A172 (cell line): ENCODE measurements around the gene PHOX2B. TPM values are rescaled to one million over a fixed set of nuclear protein-coding genes. Genes with fewer than 3 reads are reported as not detected.
"Not testable (repeated sequence)": the region's sequence is repeated elsewhere in the genome, so short reads cannot be mapped to it uniquely, and the experiment has no call there.

ENCODE experiments used
- DNase-seq: peaks from one replicate; pipeline ENCODE4 v3.0.0-alpha.2; 2015; ENCODE audit warnings: low spot score
- total RNA-seq: library from RNA; depleted of rRNA; stranded (reverse); fragments of >200 nt; shearing (Covaris generic); gene quantifications from 2 replicates; pipeline ENCODE4 v1.2.3, GENCODE V29; 2014

PHOX2B gene
- total RNA-seq, 1 experiment from 2014 or later = not detected

- DNase-seq = no peak
Measured at GRCh38 chr4:41748074-41748570, 403 bp downstream of the PHOX2B start.

DNA sequence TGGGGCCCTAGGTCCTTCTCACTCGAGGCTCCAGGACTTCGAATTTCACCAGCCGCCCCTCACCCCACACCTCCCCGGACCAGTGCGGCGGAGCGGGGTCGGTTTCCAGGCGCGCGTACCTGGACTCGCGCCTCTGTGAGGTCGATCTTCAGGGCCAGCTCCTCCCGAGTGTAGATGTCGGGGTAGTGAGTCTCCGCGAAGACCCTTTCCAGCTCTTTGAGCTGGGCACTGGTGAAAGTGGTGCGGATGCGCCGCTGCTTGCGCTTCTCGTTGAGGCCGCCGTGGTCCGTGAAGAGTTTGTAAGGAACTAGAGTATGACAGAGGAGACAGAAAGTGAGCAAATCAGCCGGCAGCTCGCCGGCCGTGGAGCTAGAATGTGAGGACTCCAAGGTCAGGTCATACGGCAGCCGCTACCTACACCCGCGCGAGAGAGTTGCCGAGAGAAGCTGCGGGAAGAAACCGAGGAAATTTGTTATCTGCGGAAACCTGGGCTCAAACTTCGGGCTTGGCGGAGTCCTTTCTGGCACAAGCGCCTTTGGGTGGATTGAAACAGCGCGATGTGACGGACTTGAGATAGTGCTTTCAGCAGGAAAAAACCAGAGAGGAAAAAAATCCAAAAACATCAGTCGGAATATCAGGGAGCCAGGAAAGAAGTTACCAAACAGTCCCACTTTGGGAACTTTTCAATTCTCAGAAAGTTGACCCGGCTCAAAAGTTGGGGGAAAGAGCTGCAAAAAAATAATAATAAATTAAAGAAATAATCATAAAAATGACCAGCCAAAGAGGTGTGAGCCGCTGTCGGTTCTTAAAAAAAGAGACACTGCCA, 1.1 kb downstream of the PHOX2B start:
- DNase-seq = no peak

- no peak for DNase-seq
Measured at GRCh38 chr4:41746440-41747229, 1.9 kb downstream of the PHOX2B start.

- DNase-seq = no peak
Measured at GRCh38 chr4:41746025-41746439, 2.5 kb downstream of the PHOX2B start.

DNA sequence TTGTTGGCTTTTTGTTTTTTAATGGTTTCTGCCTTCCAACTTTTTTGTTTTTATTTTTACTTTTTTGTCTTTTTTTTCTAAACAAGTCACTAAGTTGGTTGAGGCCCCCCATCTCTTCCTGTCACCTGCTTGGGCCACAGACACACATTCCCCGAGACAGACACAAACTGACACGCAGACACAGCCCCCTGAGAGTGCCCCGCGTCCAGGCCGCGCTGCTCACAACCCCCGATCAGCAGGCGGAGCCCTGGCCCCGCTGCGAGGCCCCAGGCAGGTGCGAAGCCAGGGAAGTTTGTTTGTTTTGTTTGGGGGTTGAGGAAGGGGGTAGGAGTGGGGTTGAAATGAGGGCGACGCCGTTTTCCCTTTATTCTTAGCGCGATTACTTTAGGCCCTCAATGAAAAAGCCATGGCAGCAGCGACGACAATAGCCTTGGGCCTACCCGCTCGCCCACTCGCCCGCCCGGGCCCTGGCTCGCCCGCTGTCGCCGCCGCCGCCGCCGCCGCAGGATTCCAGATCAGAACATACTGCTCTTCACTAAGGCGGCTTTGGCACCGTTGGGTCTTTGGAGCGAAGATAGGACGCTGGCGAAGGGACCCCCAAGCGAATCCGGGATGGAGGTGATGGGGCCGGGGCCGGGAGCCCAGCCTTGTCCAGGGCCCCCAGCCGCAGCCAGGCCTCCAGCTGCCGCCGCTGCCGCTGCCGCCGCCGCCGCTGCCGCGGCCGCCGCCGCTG, 3.1 kb downstream of the PHOX2B start:
- no peak for DNase-seq

DNA sequence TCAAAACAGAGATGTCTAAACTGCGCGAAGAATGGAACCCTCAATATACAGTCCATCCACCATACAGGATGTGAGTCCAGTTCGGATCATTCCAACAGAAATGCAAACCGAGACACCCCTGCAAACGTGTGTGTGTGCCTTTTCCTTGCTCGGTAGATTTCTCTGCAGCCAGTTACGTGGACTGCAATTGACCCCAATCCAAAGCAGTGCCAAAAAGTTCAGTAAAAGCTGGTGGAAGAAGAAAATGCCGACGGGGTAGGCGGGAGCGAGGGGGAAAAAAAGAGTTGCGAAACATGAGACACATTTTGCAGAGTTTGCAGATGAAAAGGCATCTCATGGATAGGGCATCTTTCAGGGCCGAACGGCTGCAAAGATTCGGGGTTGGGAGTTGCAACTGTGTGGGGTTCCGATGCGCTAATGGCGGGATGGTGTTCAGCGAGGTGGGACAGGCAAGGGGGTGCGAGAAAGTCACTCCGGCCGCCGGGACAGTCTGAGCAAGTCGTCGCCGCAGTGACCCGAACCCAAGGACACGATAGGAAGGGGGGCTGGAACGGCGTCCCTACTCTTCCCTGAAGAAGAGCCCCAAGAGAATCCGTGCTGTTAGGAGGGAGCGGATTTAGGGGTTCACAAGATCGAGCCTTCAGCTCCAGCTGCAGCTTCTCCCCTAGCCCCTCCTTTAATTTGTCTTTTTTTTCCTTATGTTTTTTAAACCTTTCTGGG, 3.8 kb downstream of the PHOX2B start:
- DNase-seq = no peak

DNA sequence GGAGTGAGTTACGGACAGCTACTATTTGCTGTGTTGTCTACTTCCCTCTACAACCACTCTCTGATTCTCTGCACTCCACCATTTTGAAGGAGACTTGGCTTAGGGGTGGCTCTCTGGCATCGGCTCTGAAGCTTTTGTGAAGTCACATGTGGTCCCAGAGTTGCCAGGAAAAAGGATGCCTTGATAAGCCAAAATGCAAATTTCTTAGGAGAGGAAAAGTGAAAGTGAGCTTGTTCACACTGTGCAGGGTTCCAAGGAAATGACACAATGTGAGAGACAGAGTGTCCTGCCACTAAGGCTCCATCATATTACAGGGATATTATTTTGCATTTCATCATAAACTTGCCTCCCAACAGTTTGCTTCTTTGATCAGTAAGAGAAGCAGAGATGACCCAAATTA, 7.2 kb downstream of the PHOX2B start:
- DNase-seq = no peak

DNA sequence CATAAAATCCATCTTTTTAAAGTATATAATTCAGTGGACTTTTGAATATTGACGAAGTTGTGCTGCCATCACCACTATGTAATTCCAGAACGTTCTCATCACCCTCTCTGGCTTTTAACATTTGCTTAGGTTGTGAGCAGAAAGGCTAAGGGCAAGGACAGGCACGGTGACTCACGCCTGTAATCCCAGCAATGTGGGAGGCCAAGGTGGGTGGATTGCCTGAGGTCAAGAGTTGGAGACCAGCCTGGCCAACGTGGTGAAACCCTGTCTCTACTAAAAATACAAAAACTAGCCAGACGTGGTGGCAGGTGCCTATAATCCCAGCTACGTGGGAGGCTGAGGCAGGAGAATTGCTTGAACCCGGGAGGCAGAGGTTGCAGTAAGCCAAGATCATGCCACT, 11.0 kb downstream of the PHOX2B start:
- not testable (repeated sequence) for DNase-seq

DNA sequence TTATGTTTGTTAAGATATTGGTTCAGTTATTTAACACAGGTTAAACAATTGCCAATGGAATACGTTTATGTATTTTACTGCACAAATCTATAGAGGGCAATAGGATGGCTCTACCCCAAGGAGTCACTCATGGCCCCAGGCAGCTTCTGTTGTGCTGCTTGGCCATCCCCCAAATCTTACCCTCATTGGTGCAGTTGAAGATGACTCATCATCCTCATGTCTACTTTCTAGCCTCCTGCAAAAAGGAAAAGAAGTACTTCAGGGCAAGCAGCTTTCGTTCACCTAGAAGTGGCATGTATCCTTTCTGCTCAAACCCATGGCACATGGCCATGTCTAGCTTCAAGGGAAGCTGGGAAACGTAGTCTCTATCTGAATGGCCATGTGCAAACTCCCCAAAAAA, 14.2 kb downstream of the PHOX2B start:
- peak; percentile 16 for DNase-seq

- no peak for DNase-seq
Measured at GRCh38 chr4:41731569-41732126, 16.9 kb downstream of the PHOX2B start.

DNA sequence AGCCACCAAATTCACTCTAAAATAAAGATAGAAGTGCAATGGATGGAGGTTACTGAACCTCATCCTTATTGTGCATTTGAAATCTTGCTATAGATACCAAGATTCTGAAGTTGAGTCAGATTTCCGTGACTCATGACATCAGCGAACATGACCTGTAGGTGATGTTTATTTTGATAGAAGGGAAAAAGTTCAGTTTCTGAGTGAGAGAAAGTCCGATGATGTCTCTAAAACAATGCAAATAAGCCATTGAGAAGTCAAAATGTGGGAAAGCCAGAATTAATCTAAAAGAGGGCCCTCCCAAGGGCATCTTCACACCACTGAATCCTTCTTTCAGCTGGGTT, 20.0 kb downstream of the PHOX2B start:
- DNase-seq = no peak

DNA sequence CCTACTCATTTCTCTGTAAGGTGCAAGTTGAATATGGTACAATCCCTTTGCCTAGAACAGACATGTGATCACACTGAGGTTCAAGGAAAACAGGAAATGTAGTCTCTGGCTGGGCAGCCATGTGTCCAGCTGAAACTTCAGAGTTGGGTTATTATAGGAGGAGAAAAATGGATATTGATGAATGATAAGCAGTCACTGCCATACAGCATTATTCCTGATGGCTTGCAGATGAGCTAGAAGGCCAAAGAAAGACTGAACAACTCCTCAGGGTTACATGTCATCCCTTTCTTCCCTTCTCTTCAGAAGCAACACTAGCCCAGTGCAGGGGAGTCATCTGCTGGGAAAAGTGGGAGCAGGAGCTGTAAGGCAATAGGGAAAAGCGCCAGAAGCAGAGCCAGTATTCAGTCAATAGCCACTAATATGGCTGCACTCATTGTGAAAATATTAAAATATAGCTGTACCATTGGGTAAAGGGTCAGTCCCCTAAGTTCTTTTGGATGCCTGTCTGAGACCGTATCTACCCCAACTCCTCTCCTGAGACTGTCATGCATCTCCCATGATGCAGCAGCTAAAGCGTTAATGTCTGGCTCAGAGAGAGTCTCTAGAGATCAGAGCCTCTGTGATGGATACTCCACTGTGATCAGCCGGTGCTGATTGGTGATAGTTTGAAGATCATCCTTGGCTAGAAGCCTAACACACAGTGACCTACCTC, 20.5 kb downstream of the PHOX2B start:
- DNase-seq = no peak

DNA sequence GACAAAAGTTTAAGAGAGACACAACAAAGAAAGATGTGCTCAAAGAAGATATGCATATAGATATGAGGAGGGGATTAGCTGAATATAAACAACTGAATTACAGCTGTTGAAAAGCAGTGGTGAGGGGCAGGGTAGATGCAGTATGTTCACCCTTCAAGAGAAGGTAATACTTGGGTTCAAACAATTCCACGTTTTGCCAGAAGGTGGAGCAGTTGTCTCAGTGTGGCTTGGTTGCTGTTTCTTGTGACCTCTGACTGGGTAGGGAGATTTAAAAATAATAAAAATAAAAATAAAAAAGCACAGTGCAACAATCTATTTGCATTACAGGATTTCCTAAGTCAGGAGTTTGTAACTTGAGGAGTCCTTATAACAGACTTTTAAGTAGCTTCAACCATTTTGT, 23.3 kb downstream of the PHOX2B start:
- no peak for DNase-seq

DNA sequence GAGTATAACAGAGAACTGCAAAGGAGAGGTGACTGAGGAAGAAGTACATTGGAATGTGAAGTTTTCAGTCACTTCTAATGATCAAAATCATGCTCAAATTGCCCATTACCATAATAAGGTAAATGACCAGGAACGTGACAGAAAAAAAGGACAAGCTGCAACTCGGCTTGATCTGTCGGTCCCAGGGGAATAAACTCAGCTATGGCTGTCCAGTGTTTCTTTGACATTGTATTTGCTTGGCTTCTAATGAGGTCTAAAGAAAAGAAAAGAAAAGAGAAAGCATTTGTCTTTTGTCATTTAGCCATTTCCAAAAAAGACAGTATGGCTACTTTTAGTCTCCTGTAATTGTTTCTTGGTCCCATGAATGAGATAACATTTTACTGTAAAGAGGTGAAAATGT, 25.2 kb downstream of the PHOX2B start:
- DNase-seq = no peak

DNA sequence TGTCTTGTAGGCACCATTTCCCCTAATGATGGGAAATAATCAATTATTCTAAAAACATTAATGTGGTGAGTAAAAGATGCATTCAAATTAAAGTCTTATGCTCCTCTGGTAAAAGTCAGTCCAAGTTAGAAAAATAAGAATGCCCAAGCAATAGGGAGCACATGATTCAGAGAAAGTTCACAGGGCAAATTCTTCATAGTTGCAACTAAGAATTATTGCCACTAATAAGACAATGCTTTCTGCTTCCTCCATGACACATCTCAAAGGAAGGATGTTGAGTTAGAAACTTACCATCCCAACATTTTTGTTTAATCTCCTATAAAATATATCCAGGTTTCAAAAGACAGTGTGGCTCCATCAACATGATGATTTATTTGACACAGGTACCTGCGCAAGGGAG, 26.3 kb downstream of the PHOX2B start:
- no peak for DNase-seq

GRCh38 chr4:41719417-41719816, 29.1 kb downstream of the PHOX2B start:
- DNase-seq = no peak

DNA sequence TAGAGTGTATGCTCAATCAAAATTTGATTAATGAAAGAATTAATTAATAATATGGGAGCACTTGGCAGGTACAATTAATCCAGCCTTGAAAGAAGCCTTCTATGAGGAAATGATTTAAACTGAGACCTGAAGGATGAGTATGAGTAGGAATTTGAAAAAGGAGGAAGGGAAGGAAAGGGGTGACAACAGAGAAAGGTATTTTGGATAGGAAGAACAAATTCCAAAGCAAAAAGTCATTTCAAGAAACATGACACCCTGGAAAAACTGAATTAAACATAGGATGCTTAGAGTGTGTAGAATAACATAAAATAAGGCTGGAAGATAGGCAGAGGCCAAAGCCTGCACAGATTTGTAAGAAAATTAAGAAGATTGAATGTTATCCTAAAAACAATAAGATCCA, 29.6 kb downstream of the PHOX2B start:
- peak; percentile 61 for DNase-seq

GRCh38 chr4:41715155-41715554, 33.4 kb downstream of the PHOX2B start:
- no peak for DNase-seq

- no peak for DNase-seq
Measured at GRCh38 chr4:41714364-41715000, 34.0 kb downstream of the PHOX2B start.

- DNase-seq = no peak
Measured at GRCh38 chr4:41713768-41714167, 34.8 kb downstream of the PHOX2B start.
